ENCODE data around the gene PDHA1. TPM values are rescaled to one million over a fixed set of nuclear protein-coding genes. Genes with fewer than 3 reads are reported as not detected.

PDHA1 gene
- total RNA-seq, 6 donors from 2014 or later, result 60.6 to 216 (median 111) TPM

DNA sequence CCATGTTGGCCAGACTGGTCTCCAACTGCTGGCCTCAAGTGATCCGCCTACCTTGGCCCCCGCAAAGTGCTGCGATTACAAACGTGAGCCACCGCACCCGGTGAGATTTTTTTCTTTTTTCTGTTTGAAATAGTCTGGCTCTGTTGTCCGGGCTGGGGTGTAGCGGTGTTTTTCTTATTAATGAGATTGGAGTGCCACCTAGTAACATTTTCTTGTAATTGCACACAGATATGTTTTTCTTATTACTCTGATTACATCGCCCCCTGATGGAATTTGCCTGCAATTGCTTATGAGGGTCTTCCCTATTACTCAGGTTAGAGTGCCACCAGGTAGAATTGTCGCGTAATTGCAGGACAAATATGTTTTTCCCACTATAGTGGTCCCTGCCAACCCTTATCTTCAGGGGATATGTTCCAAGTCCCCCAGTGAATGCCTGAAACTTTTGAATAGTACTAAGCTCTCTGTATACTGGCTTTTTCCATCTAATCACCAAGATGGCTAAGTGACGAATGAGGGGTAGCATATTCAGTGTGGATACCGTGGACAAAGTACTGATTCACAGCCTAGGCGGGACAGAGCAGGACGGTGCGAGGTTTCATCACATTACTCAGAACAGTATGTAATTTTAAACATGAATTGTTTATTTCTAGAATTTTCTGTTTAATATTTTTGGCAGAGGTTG lies 8.6 kb upstream of the PDHA1 start:
- peaks cover 0 to 10% (median 0%) of the 10 kb centered on the region in 4 donors for H3K9me3 ChIP-seq
- H3K4me1 ChIP-seq, result no peaks in the 10 kb centered on the region
- no peak for ATAC-seq (ENCODE audit: low FRiP score in 2 of 2)
- H3K27me3 ChIP-seq, result no peaks in the 10 kb centered on the region
- no peak overlapping the region for H3K27ac ChIP-seq
- TF ChIP-seq CTCF (IDR thresholded peaks at IDR 0.05), result peak in 3 of 6 experiments; percentile 7 to 40 (median 19)
- TF ChIP-seq POLR2AphosphoS5 (IDR thresholded peaks at IDR 0.05), result no peak
- WGBS, 2 donors, result 66 to 69% methylated on average over 16 of the region's 16 CpGs
- DNase-seq, result no peak
- H3K36me3 ChIP-seq, result no peaks in the 10 kb centered on the region
- no peak overlapping the region for H3K4me3 ChIP-seq

GRCh38 chrX:19342331-19342906 lies 1.3 kb upstream of the PDHA1 start:
- DNase-seq, result no peak
- 54% methylated on average over 6 of the region's 6 CpGs for WGBS, 2 donors
- TF ChIP-seq CTCF (IDR thresholded peaks at IDR 0.05), result no peak
- no peak for TF ChIP-seq POLR2AphosphoS5 (IDR thresholded peaks at IDR 0.05)
- no peak for TF ChIP-seq POLR2A (IDR thresholded peaks at IDR 0.05)
- TF ChIP-seq EP300 (IDR thresholded peaks at IDR 0.05), result no peak
- Histone ChIP-seq H3K36me3 (no peaks in the 10 kb centered on the region), H3K4me1 (peaks cover 0 to 11% (median 7%) of the 10 kb centered on the region in 4 donors), H3K4me3 (no peak overlapping the region), H3K27me3 (no peaks in the 10 kb centered on the region), H3K27ac (peak overlapping the region in 1 of 4 donors; percentile 67), H3K9me3 (no peaks in the 10 kb centered on the region)
- no peak for ATAC-seq (ENCODE audit: low FRiP score in 2 of 2)

DNA sequence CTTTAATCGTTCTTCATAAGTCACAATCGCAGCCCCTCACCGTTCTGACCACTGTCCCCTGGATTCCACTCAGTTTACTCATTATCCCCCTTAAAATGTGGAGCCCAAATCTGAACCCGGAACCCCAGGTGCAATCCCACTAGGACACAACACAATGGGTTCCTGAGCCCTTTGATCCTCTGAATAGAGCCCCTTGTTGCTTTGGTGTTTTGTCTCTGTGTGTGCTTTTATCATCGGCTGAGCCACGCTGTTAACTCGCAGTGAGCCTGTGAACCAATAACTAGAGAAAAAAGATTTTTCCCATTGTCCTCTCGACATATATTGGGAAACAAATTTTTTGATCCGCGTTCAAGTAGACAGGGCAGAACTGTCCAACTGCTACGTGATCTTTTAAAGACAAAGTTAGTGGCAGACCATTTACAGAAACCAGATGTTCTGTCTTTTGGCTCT lies 617 bp upstream of the PDHA1 start:
- no peak for ATAC-seq (ENCODE audit: low FRiP score in 2 of 2)
- Histone ChIP-seq H3K9me3 (no peaks in the 10 kb centered on the region), H3K4me1 (peaks cover 0 to 11% (median 7%) of the 10 kb centered on the region in 4 donors), H3K27ac (peak overlapping the region; percentile 67 to 90 (median 89)), H3K27me3 (no peaks in the 10 kb centered on the region), H3K36me3 (no peaks in the 10 kb centered on the region), H3K4me3 (peak overlapping the region in 3 of 4 donors; percentile 67 to 88 (median 72))
- 38 to 56% methylated on average over 11 of the region's 11 CpGs for WGBS, 2 donors
- TF ChIP-seq EP300 (IDR thresholded peaks at IDR 0.05) (no peak), POLR2AphosphoS5 (IDR thresholded peaks at IDR 0.05) (no peak), CTCF (IDR thresholded peaks at IDR 0.05) (no peak), POLR2A (IDR thresholded peaks at IDR 0.05) (no peak)
- no peak for DNase-seq

GRCh38 chrX:19344661-19345060 lies 934 bp downstream of the PDHA1 start:
- DNase-seq (no peak), ATAC-seq (ENCODE audit: low FRiP score in 2 of 2) (no peak)
- Histone ChIP-seq H3K4me1 (peaks cover 0 to 11% (median 7%) of the 10 kb centered on the region in 4 donors), H3K27me3 (no peaks in the 10 kb centered on the region), H3K27ac (no peak overlapping the region), H3K4me3 (peak overlapping the region in 3 of 4 donors; percentile 67 to 88 (median 72)), H3K9me3 (no peaks in the 10 kb centered on the region), H3K36me3 (no peaks in the 10 kb centered on the region)
- WGBS, 2 donors, result 5 to 31% methylated on average over 10 of the region's 10 CpGs
- no peak for TF ChIP-seq POLR2AphosphoS5 (IDR thresholded peaks at IDR 0.05)
- TF ChIP-seq CTCF (IDR thresholded peaks at IDR 0.05), result no peak
- TF ChIP-seq EP300 (IDR thresholded peaks at IDR 0.05), result no peak
